GM19025 (cell line): ENCODE measurements around the gene STK4.
"Not testable (repeated sequence)": the region's sequence is repeated elsewhere in the genome, so short reads cannot be mapped to it uniquely, and the experiment has no call there.

Experiments
- ATAC-seq: cut with Tn5 transposase; IDR thresholded peaks from one replicate; pipeline ENCODE4 v1.9.1; 2021; ENCODE audit warnings: mild to moderate bottlenecking, low read depth, moderate library complexity; ENCODE audit not compliant: unreplicated experiment

The STK4 gene

GRCh38 chr20:45020236-45020886, 54.0 kb downstream of the STK4 start:
- no peak for ATAC-seq

GRCh38 chr20:45021631-45022030, 55.3 kb downstream of the STK4 start:
- no peak for ATAC-seq

- ATAC-seq = not testable (repeated sequence)
These were observed 56.8 kb downstream of the STK4 start for GRCh38 chr20:45023140-45023539.

- ATAC-seq = no peak
These were observed 62.3 kb downstream of the STK4 start for GRCh38 chr20:45028424-45029136.

GRCh38 chr20:45029884-45030283, 63.6 kb downstream of the STK4 start:
- ATAC-seq = no peak

- no peak for ATAC-seq
These were observed 66.0 kb downstream of the STK4 start for GRCh38 chr20:45032276-45032675.

GRCh38 chr20:45032781-45033180, 66.5 kb downstream of the STK4 start:
- ATAC-seq = no peak

GRCh38 chr20:45034436-45034835, 68.1 kb downstream of the STK4 start:
- no peak for ATAC-seq

- no peak for ATAC-seq
These were observed 69.9 kb downstream of the STK4 start for GRCh38 chr20:45036044-45036755.

GRCh38 chr20:45037050-45037449, 70.7 kb downstream of the STK4 start:
- ATAC-seq = no peak

GRCh38 chr20:45037635-45038034, 71.3 kb downstream of the STK4 start:
- no peak for ATAC-seq

- ATAC-seq = no peak
These were observed 72.6 kb downstream of the STK4 start for GRCh38 chr20:45038745-45039474.

GRCh38 chr20:45039475-45039820, 73.1 kb downstream of the STK4 start:
- no peak for ATAC-seq

GRCh38 chr20:45041464-45042337, 75.4 kb downstream of the STK4 start:
- ATAC-seq = no peak

GRCh38 chr20:45042978-45043377, 76.7 kb downstream of the STK4 start:
- no peak for ATAC-seq

- ATAC-seq = no peak
These were observed 77.8 kb downstream of the STK4 start for GRCh38 chr20:45044084-45044573.

GRCh38 chr20:45044601-45045000, 78.3 kb downstream of the STK4 start:
- no peak for ATAC-seq

- no peak for ATAC-seq
These were observed 81.3 kb downstream of the STK4 start for GRCh38 chr20:45047581-45048119.

- ATAC-seq = no peak
These were observed 83.1 kb downstream of the STK4 start for GRCh38 chr20:45049438-45049837.
